ENCODE measurements around the gene PROK1.

DNA sequence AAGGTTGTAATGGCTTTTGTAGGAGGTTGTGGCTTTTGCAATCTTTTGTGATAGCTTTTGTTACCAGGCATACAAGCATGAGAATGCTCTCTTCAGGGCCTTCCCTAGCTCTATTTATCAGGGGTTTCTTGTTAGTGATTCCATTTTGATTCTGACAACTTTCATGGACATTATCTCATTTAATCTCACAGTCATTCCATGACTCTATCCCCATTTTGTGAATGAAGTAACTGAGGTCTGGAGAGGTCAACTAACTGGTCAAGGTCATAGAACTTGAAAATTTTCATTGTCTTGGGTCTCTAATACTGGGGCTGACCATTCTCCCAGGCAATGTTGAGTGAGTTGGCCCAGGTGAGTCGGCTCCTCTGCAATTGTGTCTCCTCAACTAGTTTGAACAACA is 32.2 kb upstream of the PROK1 start:
- TF ChIP-seq, protein P1, sequence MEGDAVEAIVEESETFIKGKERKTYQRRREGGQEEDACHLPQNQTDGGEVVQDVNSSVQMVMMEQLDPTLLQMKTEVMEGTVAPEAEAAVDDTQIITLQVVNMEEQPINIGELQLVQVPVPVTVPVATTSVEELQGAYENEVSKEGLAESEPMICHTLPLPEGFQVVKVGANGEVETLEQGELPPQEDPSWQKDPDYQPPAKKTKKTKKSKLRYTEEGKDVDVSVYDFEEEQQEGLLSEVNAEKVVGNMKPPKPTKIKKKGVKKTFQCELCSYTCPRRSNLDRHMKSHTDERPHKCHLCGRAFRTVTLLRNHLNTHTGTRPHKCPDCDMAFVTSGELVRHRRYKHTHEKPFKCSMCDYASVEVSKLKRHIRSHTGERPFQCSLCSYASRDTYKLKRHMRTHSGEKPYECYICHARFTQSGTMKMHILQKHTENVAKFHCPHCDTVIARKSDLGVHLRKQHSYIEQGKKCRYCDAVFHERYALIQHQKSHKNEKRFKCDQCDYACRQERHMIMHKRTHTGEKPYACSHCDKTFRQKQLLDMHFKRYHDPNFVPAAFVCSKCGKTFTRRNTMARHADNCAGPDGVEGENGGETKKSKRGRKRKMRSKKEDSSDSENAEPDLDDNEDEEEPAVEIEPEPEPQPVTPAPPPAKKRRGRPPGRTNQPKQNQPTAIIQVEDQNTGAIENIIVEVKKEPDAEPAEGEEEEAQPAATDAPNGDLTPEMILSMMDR (conservative IDR thresholded peaks at IDR 0.05; ENCODE audit: low read length): no peak
- no peak for TF ChIP-seq EZH2phosphoT487 (IDR thresholded peaks at IDR 0.05; ENCODE audit: borderline replicate concordance, low read depth, low read length)

Measured in OCI-LY7 (cell line).